Astrocyte (in vitro differentiated cells and primary cell): ENCODE results near the gene GCSAM.

Source experiments
- CTCF ChIP-seq: IDR thresholded peaks from 2 replicates; pipeline ENCODE4 v1.5.1; 2011; ENCODE audit warnings: low read depth, mild to moderate bottlenecking, inconsistent platforms, low read length, moderate library complexity; ENCODE audit not compliant: insufficient read depth
- EZH2 ChIP-seq: IDR thresholded peaks from 2 replicates; pipeline ENCODE4 v1.6.1; 2012; ENCODE audit warnings: mild to moderate bottlenecking, low read length, inconsistent platforms; ENCODE audit not compliant: insufficient read depth

- TF ChIP-seq CTCF (no peak), EZH2 (no peak)
Measured at GRCh38 chr3:112128843-112129727, 4.0 kb downstream of the GCSAM start.
